Hepatocyte (in vitro differentiated cells): ENCODE measurements around the gene LY6G5C.

ENCODE experiments used
- CTCF ChIP-seq: fragments of 200-600 bp; sonication (generic); IDR thresholded peaks from 2 replicates; pipeline ENCODE4 v1.5.1; 2016; ENCODE audit warnings: antibody characterized with exemption, mild to moderate bottlenecking; ENCODE audit not compliant: poor library complexity
- EZH2 ChIP-seq: fragments of 200-600 bp; sonication (generic); IDR thresholded peaks from 2 replicates; pipeline ENCODE4 v1.6.1; 2016; ENCODE audit warnings: antibody characterized with exemption, mild to moderate bottlenecking, borderline replicate concordance
- EZH2phosphoT487 ChIP-seq: fragments of 200-600 bp; sonication (generic); IDR thresholded peaks from one replicate; pipeline ENCODE4 v1.6.1; 2018; ENCODE audit warnings: antibody characterized with exemption, mild to moderate bottlenecking, low read depth, moderate library complexity; ENCODE audit not compliant: unreplicated experiment, severe bottlenecking

GRCh38 chr6:31651602-31652191 lies 29.2 kb downstream of the LY6G5C start:
- TF ChIP-seq EZH2phosphoT487: no peak
- no peak for TF ChIP-seq CTCF
- no peak for TF ChIP-seq EZH2
